ENCODE data around the gene MMP24OS.
"Not testable (repeated sequence)": the region's sequence is repeated elsewhere in the genome, so short reads cannot be mapped to it uniquely, and the experiment has no call there.

Gene MMP24OS

GRCh38 chr20:35317416-35318210, 39.7 kb upstream of the MMP24OS start:
- H3K4me3 ChIP-seq (ENCODE audit: extremely low read depth, insufficient read depth, low read length, poor library complexity, severe bottlenecking): no peak overlapping the region
- H3K27ac ChIP-seq (ENCODE audit: low read depth, low read length, severe bottlenecking): no peak overlapping the region
- peaks cover 4% of the 10 kb centered on the region for H3K36me3 ChIP-seq (ENCODE audit: control insufficient read depth, insufficient read depth, low read length)
- 93 to 94% methylated on average over 3 of the region's 5 CpGs for WGBS, 2 experiments (ENCODE audit: insufficient coverage in 2 of 2)
- peaks cover 47% of the 10 kb centered on the region for H3K4me1 ChIP-seq (ENCODE audit: control insufficient read depth, insufficient read depth, low read length, poor library complexity, severe bottlenecking)
- no peaks in the 10 kb centered on the region for H3K9me3 ChIP-seq (ENCODE audit: control insufficient read depth, low read length)

- Histone ChIP-seq H3K4me3 (ENCODE audit: extremely low read depth, insufficient read depth, low read length, poor library complexity, severe bottlenecking) (no peak overlapping the region), H3K4me1 (ENCODE audit: control insufficient read depth, insufficient read depth, low read length, poor library complexity, severe bottlenecking) (peaks cover 55% of the 10 kb centered on the region), H3K9me3 (ENCODE audit: control insufficient read depth, low read length) (no peaks in the 10 kb centered on the region), H3K27ac (ENCODE audit: low read depth, low read length, severe bottlenecking) (no peak overlapping the region), H3K36me3 (ENCODE audit: control insufficient read depth, insufficient read depth, low read length) (peaks cover 4% of the 10 kb centered on the region)
- WGBS, 2 experiments (ENCODE audit: insufficient coverage in 2 of 2): 100% methylated on average over 2 of the region's 2 CpGs
These were observed 38.2 kb upstream of the MMP24OS start for GRCh38 chr20:35316086-35316485.

GRCh38 chr20:35315632-35316020, 37.7 kb upstream of the MMP24OS start:
- H3K4me3 ChIP-seq (ENCODE audit: extremely low read depth, insufficient read depth, low read length, poor library complexity, severe bottlenecking); H3K27ac ChIP-seq (ENCODE audit: low read depth, low read length, severe bottlenecking); H3K9me3 ChIP-seq (ENCODE audit: control insufficient read depth, low read length); H3K36me3 ChIP-seq (ENCODE audit: control insufficient read depth, insufficient read depth, low read length): not testable (repeated sequence)
- WGBS, 2 experiments (ENCODE audit: insufficient coverage in 2 of 2): 78 to 94% methylated on average over 4 to 7 of the region's 7 CpGs
- H3K4me1 ChIP-seq (ENCODE audit: control insufficient read depth, insufficient read depth, low read length, poor library complexity, severe bottlenecking): peaks cover 50% of the 10 kb centered on the region

- Histone ChIP-seq H3K27ac (ENCODE audit: low read depth, low read length, severe bottlenecking) (no peak overlapping the region), H3K4me1 (ENCODE audit: control insufficient read depth, insufficient read depth, low read length, poor library complexity, severe bottlenecking) (peaks cover 46% of the 10 kb centered on the region), H3K4me3 (ENCODE audit: extremely low read depth, insufficient read depth, low read length, poor library complexity, severe bottlenecking) (no peak overlapping the region), H3K36me3 (ENCODE audit: control insufficient read depth, insufficient read depth, low read length) (peaks cover 4% of the 10 kb centered on the region), H3K9me3 (ENCODE audit: control insufficient read depth, low read length) (no peaks in the 10 kb centered on the region)
- 81 to 84% methylated on average over 3 of the region's 3 CpGs for WGBS, 2 experiments (ENCODE audit: insufficient coverage in 2 of 2)
These were observed 37.1 kb upstream of the MMP24OS start for GRCh38 chr20:35314816-35315631.

GRCh38 chr20:35312318-35312717, 34.4 kb upstream of the MMP24OS start:
- Histone ChIP-seq H3K9me3 (ENCODE audit: control insufficient read depth, low read length) (no peaks in the 10 kb centered on the region), H3K36me3 (ENCODE audit: control insufficient read depth, insufficient read depth, low read length) (peaks cover 4% of the 10 kb centered on the region), H3K27ac (ENCODE audit: low read depth, low read length, severe bottlenecking) (peak overlapping the region; percentile 11), H3K4me3 (ENCODE audit: extremely low read depth, insufficient read depth, low read length, poor library complexity, severe bottlenecking) (no peak overlapping the region), H3K4me1 (ENCODE audit: control insufficient read depth, insufficient read depth, low read length, poor library complexity, severe bottlenecking) (peaks cover 35% of the 10 kb centered on the region)
- WGBS, 2 experiments (ENCODE audit: insufficient coverage in 2 of 2): no CpG with 5 or more reads among the region's 1 CpG

GRCh38 chr20:35311822-35312221, 33.9 kb upstream of the MMP24OS start:
- Histone ChIP-seq H3K27ac (ENCODE audit: low read depth, low read length, severe bottlenecking) (peak overlapping the region; percentile 11), H3K36me3 (ENCODE audit: control insufficient read depth, insufficient read depth, low read length) (peaks cover 4% of the 10 kb centered on the region), H3K9me3 (ENCODE audit: control insufficient read depth, low read length) (no peaks in the 10 kb centered on the region), H3K4me3 (ENCODE audit: extremely low read depth, insufficient read depth, low read length, poor library complexity, severe bottlenecking) (no peak overlapping the region), H3K4me1 (ENCODE audit: control insufficient read depth, insufficient read depth, low read length, poor library complexity, severe bottlenecking) (peaks cover 40% of the 10 kb centered on the region)
- whole genome bisulfite sequencing, 2 experiments (ENCODE audit: insufficient coverage in 2 of 2): 89 to 90% methylated on average over 2 to 3 of the region's 5 CpGs

- H3K36me3 ChIP-seq (ENCODE audit: control insufficient read depth, insufficient read depth, low read length): peaks cover 4% of the 10 kb centered on the region
- no peaks in the 10 kb centered on the region for H3K9me3 ChIP-seq (ENCODE audit: control insufficient read depth, low read length)
- 92% methylated on average over 2 of the region's 2 CpGs for WGBS, 2 experiments (ENCODE audit: insufficient coverage in 2 of 2)
- no peak overlapping the region for H3K27ac ChIP-seq (ENCODE audit: low read depth, low read length, severe bottlenecking)
- no peak overlapping the region for H3K4me3 ChIP-seq (ENCODE audit: extremely low read depth, insufficient read depth, low read length, poor library complexity, severe bottlenecking)
- H3K4me1 ChIP-seq (ENCODE audit: control insufficient read depth, insufficient read depth, low read length, poor library complexity, severe bottlenecking): peaks cover 44% of the 10 kb centered on the region
These were observed 33.5 kb upstream of the MMP24OS start for GRCh38 chr20:35311409-35311808.

- 95 to 96% methylated on average over 9 to 10 of the region's 13 CpGs for WGBS, 2 experiments (ENCODE audit: insufficient coverage in 2 of 2)
- no peak overlapping the region for H3K27ac ChIP-seq (ENCODE audit: low read depth, low read length, severe bottlenecking)
- H3K36me3 ChIP-seq (ENCODE audit: control insufficient read depth, insufficient read depth, low read length): peaks cover 4% of the 10 kb centered on the region
- H3K9me3 ChIP-seq (ENCODE audit: control insufficient read depth, low read length): no peaks in the 10 kb centered on the region
- peaks cover 65% of the 10 kb centered on the region for H3K4me1 ChIP-seq (ENCODE audit: control insufficient read depth, insufficient read depth, low read length, poor library complexity, severe bottlenecking)
- no peak overlapping the region for H3K4me3 ChIP-seq (ENCODE audit: extremely low read depth, insufficient read depth, low read length, poor library complexity, severe bottlenecking)
These were observed 30.0 kb upstream of the MMP24OS start for GRCh38 chr20:35307666-35308653.

- H3K36me3 ChIP-seq (ENCODE audit: control insufficient read depth, insufficient read depth, low read length): peaks cover 4% of the 10 kb centered on the region
- no peak overlapping the region for H3K4me3 ChIP-seq (ENCODE audit: extremely low read depth, insufficient read depth, low read length, poor library complexity, severe bottlenecking)
- 75% methylated on average over 3 of the region's 4 CpGs; no CpG with 5 or more reads in 1 of the 2 experiments for WGBS, 2 experiments (ENCODE audit: insufficient coverage in 2 of 2)
- no peak overlapping the region for H3K27ac ChIP-seq (ENCODE audit: low read depth, low read length, severe bottlenecking)
- H3K4me1 ChIP-seq (ENCODE audit: control insufficient read depth, insufficient read depth, low read length, poor library complexity, severe bottlenecking): peaks cover 60% of the 10 kb centered on the region
- no peaks in the 10 kb centered on the region for H3K9me3 ChIP-seq (ENCODE audit: control insufficient read depth, low read length)
These were observed 29.1 kb upstream of the MMP24OS start for GRCh38 chr20:35306931-35307517.
